HG03175 (cell line): ENCODE data around the gene GPRIN1.

Experiments
- ATAC-seq: cut with Tn5 transposase; IDR thresholded peaks from one replicate; pipeline ENCODE4 v1.9.1; 2021; ENCODE audit warnings: mild to moderate bottlenecking, moderate library complexity; ENCODE audit not compliant: unreplicated experiment

Gene GPRIN1

GRCh38 chr5:176643491-176644219 lies 33.7 kb upstream of the GPRIN1 start:
- no peak for ATAC-seq

- no peak for ATAC-seq
These were observed 32.9 kb upstream of the GPRIN1 start for GRCh38 chr5:176642675-176643490.

DNA sequence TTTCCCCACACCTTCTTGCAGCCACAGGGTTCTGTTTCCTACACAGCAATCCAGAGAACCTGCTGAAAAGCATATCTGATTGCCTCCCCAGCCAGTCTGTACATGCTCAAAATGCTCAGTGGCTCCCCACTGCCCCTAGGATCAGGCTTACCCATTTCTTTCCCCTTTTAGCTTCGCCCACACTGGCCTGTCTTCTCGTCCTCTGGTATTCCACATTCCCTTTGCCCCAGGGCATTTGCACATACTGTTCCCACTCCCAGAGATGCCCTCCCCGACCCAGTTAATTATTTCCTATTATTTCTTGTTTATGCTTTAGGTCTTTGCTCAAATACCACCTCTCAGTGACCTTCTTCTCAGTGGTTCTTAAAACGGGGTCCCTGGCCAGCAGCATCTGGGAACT lies 30.7 kb upstream of the GPRIN1 start:
- no peak for ATAC-seq

GRCh38 chr5:176639981-176640380 lies 30.0 kb upstream of the GPRIN1 start:
- ATAC-seq = no peak

- no peak for ATAC-seq
These were observed 29.3 kb upstream of the GPRIN1 start for GRCh38 chr5:176639208-176639607.

- no peak for ATAC-seq
These were observed 28.5 kb upstream of the GPRIN1 start for GRCh38 chr5:176638437-176638836.

DNA sequence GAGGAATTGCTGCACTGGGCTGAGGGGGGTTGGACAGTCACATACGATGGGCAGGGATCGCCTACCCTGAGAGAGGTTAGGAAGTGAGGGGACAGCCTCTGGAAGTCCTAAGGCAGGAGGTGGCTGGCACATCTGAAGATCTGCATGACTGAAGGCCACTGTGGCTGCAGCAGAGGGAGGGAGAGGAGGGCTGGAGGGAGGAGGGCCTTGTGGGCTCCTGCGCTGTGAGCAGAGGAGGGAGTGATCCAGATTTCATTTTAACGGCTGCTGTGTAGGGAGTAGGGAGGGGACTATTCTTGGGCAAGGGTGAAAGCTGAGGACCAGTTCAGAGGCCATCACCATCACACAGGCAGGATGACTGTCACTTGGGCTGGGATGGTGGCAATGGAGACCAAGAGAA lies 27.6 kb upstream of the GPRIN1 start:
- ATAC-seq = no peak

DNA sequence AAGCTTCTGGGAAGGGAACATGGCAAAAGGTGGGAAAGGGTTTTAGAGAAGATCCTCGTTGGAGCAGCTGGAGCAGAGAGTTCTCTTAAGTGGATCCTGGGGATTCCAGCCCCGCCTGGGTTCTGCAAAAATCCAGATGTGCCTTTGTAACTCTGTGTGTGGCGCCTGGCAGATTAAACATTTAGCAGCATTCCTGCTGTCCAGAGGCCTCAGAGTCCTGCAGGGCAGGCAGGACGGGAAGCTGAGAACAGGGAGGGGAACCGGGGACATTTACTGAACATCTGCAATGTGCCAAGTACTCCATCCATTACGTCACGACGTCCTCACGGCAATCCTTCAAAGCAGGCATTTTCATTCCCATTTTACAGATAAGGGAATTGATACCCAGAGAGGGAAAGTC lies 26.5 kb upstream of the GPRIN1 start:
- no peak for ATAC-seq

GRCh38 chr5:176633598-176633997 lies 23.6 kb upstream of the GPRIN1 start:
- ATAC-seq = no peak

- ATAC-seq = no peak
These were observed 22.8 kb upstream of the GPRIN1 start for GRCh38 chr5:176632745-176633144.

DNA sequence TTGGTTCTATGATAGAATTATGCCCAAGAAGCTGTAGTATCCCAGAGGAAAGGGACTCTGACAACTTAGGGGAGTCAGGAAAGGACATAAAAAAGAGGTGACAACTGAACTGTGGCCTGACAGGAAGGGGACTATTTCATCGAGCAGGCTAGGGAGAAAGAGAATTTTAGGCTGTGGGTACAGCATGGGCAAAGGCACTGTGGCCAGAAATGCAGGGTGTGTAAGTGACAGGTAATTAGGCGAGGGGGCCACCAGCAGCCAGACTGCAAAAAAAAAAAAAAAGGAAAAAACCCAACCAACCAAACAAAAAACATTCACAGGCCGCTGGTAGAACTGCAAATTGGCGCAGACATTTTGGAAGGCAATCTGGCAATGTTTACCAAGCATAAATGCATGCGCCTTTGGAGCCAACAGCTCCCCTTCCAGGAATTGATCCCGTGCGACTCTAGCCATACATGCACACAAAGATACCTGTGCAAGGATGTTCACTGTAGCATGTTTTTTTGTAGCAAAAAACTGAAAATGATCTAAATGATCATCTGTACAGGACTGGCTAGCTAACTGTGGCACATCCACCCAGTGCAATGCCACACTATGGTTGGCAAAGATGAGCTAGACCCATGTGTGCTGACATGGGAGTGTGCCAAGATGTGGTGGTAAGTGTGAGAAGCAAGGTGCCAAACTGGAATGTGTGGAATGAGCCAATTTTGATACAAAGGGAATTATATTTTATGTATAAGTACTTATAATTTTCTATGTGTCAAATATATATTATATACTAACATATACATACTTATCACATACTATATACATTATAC lies 21.6 kb upstream of the GPRIN1 start:
- ATAC-seq = no peak

DNA sequence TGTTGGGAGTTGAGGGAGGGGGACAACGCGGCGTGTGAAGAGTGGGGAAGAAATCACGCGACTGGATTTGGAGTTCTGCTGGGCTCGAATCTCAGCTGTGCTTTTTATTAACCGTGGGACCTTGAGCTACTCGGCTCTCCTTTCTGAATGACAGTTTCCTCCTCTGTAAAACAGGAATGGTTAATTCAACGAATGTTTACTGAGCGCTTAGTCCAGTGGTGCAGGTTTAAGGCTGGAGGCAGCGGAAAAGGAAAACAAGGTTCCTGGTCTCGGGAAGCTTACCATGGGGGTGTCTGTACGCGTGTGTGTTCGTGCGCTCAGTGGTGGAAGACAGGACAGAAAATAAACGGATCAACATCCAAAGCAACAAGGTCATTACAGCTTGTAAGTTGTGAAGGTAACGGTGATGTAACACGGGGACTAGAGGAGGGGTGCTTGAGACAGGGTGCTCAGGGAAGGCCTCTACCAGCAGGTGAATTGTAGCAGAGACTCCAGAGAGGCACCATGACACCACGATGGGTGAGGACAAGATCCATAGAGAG lies 20.8 kb upstream of the GPRIN1 start:
- ATAC-seq = no peak

DNA sequence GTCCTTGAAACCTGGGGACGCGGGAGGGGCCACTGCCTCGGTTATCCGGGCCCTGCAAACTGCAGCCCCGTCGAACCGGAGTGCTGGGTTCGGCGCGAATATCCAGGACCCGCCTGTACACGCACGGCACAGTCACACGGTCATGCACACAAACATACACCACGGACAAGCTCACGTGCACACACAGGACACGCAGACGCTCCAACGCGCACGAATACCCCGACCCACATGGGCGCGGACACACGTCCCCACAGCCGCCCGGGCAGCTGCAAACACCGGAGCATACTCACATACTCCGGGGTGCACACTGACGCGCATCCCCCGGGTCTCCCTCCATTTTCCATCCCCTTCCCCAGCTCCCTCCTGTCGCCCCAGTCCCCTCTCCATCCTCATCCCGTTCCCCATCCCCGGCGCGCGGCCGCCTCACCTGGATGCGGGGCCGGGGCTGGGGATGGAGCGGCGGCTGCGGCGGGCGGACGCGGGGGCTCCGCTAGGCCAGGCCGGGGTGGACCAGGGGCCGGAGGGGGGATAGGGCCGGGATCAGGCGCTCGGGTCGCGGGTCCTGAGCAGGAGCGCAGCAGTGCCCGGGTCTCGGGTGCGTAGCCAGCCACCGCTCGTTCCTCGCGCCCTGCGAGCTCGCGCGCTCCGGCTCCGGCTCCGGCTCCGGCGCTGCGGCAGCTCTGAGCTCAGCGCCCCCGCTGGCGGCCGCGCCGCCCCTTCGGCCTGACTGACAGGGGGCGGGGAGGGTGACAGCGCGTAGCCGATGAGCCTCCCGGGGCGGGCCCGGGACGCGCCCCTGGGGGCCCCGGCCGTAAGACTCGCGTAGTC lies 20.1 kb upstream of the GPRIN1 start, which contains the start of the genes EIF4E1B and SNCB:
TSS of gene EIF4E1B (plus strand) at position 823 of the 828 bp plus-strand sequence. CDS start 12,113 bp downstream, outside the sequence.
TSS of gene SNCB (minus strand) at position 682 of the 828 bp plus-strand sequence. CDS start 880 bp downstream, outside the sequence.
- ATAC-seq = peak; percentile 76

- ATAC-seq = no peak
These were observed 19.4 kb upstream of the GPRIN1 start for GRCh38 chr5:176629317-176629852.

GRCh38 chr5:176628406-176629228 lies 18.7 kb upstream of the GPRIN1 start:
- no peak for ATAC-seq

DNA sequence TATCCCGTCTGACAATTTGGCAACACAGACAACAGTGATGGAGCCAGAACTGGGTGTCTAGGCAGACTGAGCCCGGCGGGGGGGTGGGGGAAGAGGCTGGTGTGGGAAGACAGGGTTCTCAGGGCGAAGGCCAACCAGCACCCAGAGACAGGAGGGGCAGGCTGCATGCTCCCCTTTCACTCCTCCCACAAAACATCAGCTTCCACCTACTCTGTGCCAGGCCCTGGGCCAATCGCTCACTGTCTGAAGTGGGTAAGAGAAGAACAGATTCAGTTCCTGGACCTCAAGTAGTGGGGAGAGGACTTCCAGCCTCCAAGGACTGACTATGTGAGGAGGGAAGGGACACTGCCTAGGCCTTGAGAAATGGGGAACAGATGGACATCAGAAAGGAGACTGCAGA lies 17.6 kb upstream of the GPRIN1 start:
- ATAC-seq = no peak

- ATAC-seq = no peak
These were observed 16.9 kb upstream of the GPRIN1 start for GRCh38 chr5:176626876-176627236.

- no peak for ATAC-seq
These were observed 16.3 kb upstream of the GPRIN1 start for GRCh38 chr5:176625966-176626875.
